Sigmoid colon (tissue), 7 donors: ENCODE results near the gene GNG11. TPM values are rescaled to one million over a fixed set of nuclear protein-coding genes. Genes with fewer than 3 reads are reported as not detected.

Source experiments
- DNase-seq: peaks from one replicate; pipeline ENCODE4 v3.0.0-alpha.2; 2019
- H3K27ac ChIP-seq, 4 donors: fragments of 200-600 bp; sonication (generic); one replicate each; pipeline ENCODE4 v1.5.1; 2016 to 2019; ENCODE audit warnings: mild to moderate bottlenecking in 1 of 4
- H3K27me3 ChIP-seq, 3 donors: fragments of 200-600 bp; sonication (generic); one replicate each; pipeline ENCODE4 v1.5.1; 2019; ENCODE audit warnings: mild to moderate bottlenecking in 1 of 3
- H3K36me3 ChIP-seq, 4 donors: fragments of 200-600 bp; sonication (generic); one replicate each; pipeline ENCODE4 v1.5.1; 2016 to 2019
- H3K4me1 ChIP-seq, 4 donors: fragments of 200-600 bp; sonication (generic); one replicate each; pipeline ENCODE4 v1.5.1; 2017 to 2019
- H3K4me3 ChIP-seq, 4 donors: fragments of 200-600 bp; sonication (generic); one replicate each; pipeline ENCODE4 v1.5.1; 2017 to 2019; ENCODE audit warnings: mild to moderate bottlenecking in 2 of 4, moderate library complexity in 1 of 4
- H3K9me3 ChIP-seq, 4 donors: fragments of 200-600 bp in 3 of 4; sonication (generic) in 3 of 4; one replicate each; pipeline versions ENCODE4 v1.5.1 to v1.6.1; 2013 to 2019
- EP300 ChIP-seq, 4 donors: sonication (generic); formaldehyde crosslinking; IDR thresholded peaks; one replicate each; pipeline ENCODE4 v1.6.1; 2017; ENCODE audit warnings: antibody characterized with exemption in 4 of 4
- POLR2A ChIP-seq, 2 donors: fragments of 450-650 bp; IDR thresholded peaks; one replicate each; pipeline ENCODE4 v1.6.1; 2016; ENCODE audit warnings: antibody characterized with exemption in 2 of 2, mild to moderate bottlenecking in 2 of 2, moderate library complexity in 2 of 2
- POLR2AphosphoS5 ChIP-seq, 4 donors: sonication (generic); formaldehyde crosslinking; IDR thresholded peaks; one replicate each; pipeline ENCODE4 v1.6.1; 2017; ENCODE audit warnings: antibody characterized with exemption in 4 of 4
- WGBS, 2 donors: extraction: QIAGEN DNeasy Blood & Tissue Kit; methylation state at CpG; one replicate each; pipeline ENCODE4 v1.1.7; 2013; 5-methylcytosine and 5-hydroxymethylcytosine counted together
- intact Hi-C: fragments of 100-400 bp; cut with DNase I; formaldehyde crosslinking; loops from one replicate; pipeline ENCODE4 v1.15.1; 2023
- polyA plus RNA-seq, 3 donors: library from polyadenylated mRNA; stranded (reverse); fragments of 200-250 nt; gene quantifications; one replicate each; pipeline ENCODE4 v1.2.3, GENCODE V29; 2013
- total RNA-seq, 4 donors: library from RNA; depleted of rRNA; stranded (reverse); fragments of >200 nt; gene quantifications; one replicate each; pipeline ENCODE4 v1.1.0, GENCODE V29; 2016
- TF ChIP-seq, protein P1 (sequence below), 4 experiments: fragments of 450-650 bp in 3 of 4; fragments of 200-600 bp in 1 of 4; IDR thresholded peaks; one replicate each; pipeline ENCODE4 v1.5.1; 2016 to 2019; ENCODE audit warnings: antibody characterized with exemption in 4 of 4, mild to moderate bottlenecking in 3 of 4, moderate library complexity in 2 of 4
- donor health status: healthy with polysubstance abuse.
- donor health status: Bipolar disorder and iron deficiency.
- donor health status: healthy.

Gene GNG11
- total and polyA plus RNA-seq, 7 donors = 8.1 to 34.2 (median 14.1) TPM

GRCh38 chr7:93937818-93938217, 16.3 kb downstream of the GNG11 start:
- intact Hi-C loops = no loop called here
- no peak for TF ChIP-seq EP300 (IDR thresholded peaks at IDR 0.05)
- no peak for TF ChIP-seq POLR2AphosphoS5 (IDR thresholded peaks at IDR 0.05)
- TF ChIP-seq, protein P1, sequence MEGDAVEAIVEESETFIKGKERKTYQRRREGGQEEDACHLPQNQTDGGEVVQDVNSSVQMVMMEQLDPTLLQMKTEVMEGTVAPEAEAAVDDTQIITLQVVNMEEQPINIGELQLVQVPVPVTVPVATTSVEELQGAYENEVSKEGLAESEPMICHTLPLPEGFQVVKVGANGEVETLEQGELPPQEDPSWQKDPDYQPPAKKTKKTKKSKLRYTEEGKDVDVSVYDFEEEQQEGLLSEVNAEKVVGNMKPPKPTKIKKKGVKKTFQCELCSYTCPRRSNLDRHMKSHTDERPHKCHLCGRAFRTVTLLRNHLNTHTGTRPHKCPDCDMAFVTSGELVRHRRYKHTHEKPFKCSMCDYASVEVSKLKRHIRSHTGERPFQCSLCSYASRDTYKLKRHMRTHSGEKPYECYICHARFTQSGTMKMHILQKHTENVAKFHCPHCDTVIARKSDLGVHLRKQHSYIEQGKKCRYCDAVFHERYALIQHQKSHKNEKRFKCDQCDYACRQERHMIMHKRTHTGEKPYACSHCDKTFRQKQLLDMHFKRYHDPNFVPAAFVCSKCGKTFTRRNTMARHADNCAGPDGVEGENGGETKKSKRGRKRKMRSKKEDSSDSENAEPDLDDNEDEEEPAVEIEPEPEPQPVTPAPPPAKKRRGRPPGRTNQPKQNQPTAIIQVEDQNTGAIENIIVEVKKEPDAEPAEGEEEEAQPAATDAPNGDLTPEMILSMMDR (IDR thresholded peaks at IDR 0.05) = no peak
- TF ChIP-seq POLR2A (IDR thresholded peaks at IDR 0.05) = no peak
- WGBS, 2 donors = 71 to 88% methylated on average over 1 of the region's 1 CpG
- H3K27ac ChIP-seq = no peak overlapping the region
- H3K27me3 ChIP-seq = no peaks in the 10 kb centered on the region
- H3K4me3 ChIP-seq = no peak overlapping the region
- H3K36me3 ChIP-seq = no peaks in the 10 kb centered on the region
- DNase-seq = no peak
- H3K9me3 ChIP-seq = no peaks in the 10 kb centered on the region
- H3K4me1 ChIP-seq = peaks cover 0 to 10% (median 0%) of the 10 kb centered on the region in 4 donors

- Histone ChIP-seq H3K36me3 (no peaks in the 10 kb centered on the region), H3K27me3 (no peaks in the 10 kb centered on the region), H3K9me3 (no peaks in the 10 kb centered on the region), H3K27ac (no peak overlapping the region), H3K4me1 (peaks cover 0 to 10% (median 0%) of the 10 kb centered on the region in 4 donors), H3K4me3 (no peak overlapping the region)
- intact Hi-C loops = no loop called here
- no peak for DNase-seq
- TF ChIP-seq, protein P1 (IDR thresholded peaks at IDR 0.05) = no peak
- TF ChIP-seq EP300 (IDR thresholded peaks at IDR 0.05) (no peak), POLR2A (IDR thresholded peaks at IDR 0.05) (no peak), POLR2AphosphoS5 (IDR thresholded peaks at IDR 0.05) (no peak)
Measured at GRCh38 chr7:93938293-93938692, 16.8 kb downstream of the GNG11 start.

- intact Hi-C loops = no loop called here
- TF ChIP-seq POLR2AphosphoS5 (IDR thresholded peaks at IDR 0.05) (no peak), POLR2A (IDR thresholded peaks at IDR 0.05) (no peak), EP300 (IDR thresholded peaks at IDR 0.05) (no peak)
- Histone ChIP-seq H3K4me3 (no peak overlapping the region), H3K27me3 (no peaks in the 10 kb centered on the region), H3K27ac (no peak overlapping the region), H3K36me3 (no peaks in the 10 kb centered on the region), H3K4me1 (no peaks in the 10 kb centered on the region), H3K9me3 (no peaks in the 10 kb centered on the region)
- WGBS, 2 donors = 73 to 82% methylated on average over 2 of the region's 2 CpGs
- no peak for DNase-seq
Measured at GRCh38 chr7:93941945-93942344, 20.4 kb downstream of the GNG11 start.

DNA sequence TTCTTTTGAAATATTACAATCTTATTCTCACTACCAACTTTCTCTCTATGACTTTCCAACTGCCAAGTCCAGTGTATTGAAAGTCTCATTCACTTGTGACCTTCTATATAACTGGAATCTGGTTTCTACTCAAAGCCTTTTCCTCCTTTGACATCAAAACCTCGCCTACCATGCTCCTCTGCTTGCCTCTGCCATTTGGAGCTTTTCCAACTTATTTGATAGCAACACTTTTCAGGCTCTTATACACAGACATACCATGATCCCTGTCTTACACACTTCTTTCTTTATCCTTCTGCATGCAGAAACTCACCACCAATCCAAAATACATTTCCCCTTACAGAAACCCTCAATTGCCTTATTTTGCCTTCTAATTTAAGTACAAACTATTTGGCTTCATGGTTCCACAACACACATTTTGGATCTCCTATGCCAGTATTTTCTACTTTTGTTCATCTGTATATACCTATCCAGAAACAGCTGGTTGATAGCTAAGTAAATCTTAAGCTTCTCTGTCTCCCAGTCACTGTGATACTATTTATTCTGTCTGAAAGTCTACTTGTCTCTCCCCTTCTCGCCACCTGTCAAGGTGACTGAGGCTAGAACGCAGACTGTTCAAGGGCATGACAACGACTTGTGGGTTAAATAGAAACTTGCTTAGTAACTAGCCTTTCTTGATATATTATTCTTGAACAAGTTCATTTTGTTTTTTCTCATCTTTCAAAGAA, 22.4 kb downstream of the GNG11 start:
- no peaks in the 10 kb centered on the region for H3K27me3 ChIP-seq
- H3K9me3 ChIP-seq = no peaks in the 10 kb centered on the region
- H3K36me3 ChIP-seq = no peaks in the 10 kb centered on the region
- no peak for TF ChIP-seq POLR2A (IDR thresholded peaks at IDR 0.05)
- no peak for TF ChIP-seq EP300 (IDR thresholded peaks at IDR 0.05)
- TF ChIP-seq, protein P1 (IDR thresholded peaks at IDR 0.05) = no peak
- no peak for TF ChIP-seq POLR2AphosphoS5 (IDR thresholded peaks at IDR 0.05)
- no peaks in the 10 kb centered on the region for H3K4me1 ChIP-seq
- no peak for DNase-seq
- H3K4me3 ChIP-seq = no peak overlapping the region
- WGBS, 2 donors = 46 to 58% methylated on average over 4 of the region's 4 CpGs
- intact Hi-C loops = no loop called here
- no peak overlapping the region for H3K27ac ChIP-seq

DNA sequence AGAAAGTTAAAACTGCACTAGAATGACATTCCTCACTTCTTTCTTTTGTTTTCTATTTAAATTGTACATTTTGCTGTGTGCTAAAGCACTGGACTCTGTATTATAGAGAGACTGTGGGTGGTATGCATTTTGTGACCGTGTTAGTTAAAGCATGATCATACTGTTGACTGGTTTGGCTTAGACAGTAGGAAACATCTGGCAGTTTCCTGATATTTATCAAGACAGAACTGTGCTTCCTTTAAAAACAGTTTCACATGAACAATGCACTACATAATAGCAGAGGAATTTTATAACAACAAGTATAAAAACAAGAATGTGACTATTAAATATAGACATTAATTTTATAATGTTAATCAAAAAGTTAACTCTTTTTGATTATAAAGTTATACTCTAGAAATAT, 23.1 kb downstream of the GNG11 start:
- WGBS, 2 donors = 24 to 58% methylated on average over 1 of the region's 1 CpG
- H3K4me1 ChIP-seq = no peaks in the 10 kb centered on the region

More for the DNA sequence above, 23.1 kb downstream of the GNG11 start:
- H3K4me3 ChIP-seq = no peak overlapping the region
- TF ChIP-seq EP300 (IDR thresholded peaks at IDR 0.05) = no peak
- TF ChIP-seq, protein P1 (IDR thresholded peaks at IDR 0.05) = no peak
- TF ChIP-seq POLR2A (IDR thresholded peaks at IDR 0.05) = no peak
- peak in 1 of 4 donors; percentile 9 for TF ChIP-seq POLR2AphosphoS5 (IDR thresholded peaks at IDR 0.05)
- no peaks in the 10 kb centered on the region for H3K36me3 ChIP-seq
- no peak overlapping the region for H3K27ac ChIP-seq
- intact Hi-C loops = no loop called here
- no peaks in the 10 kb centered on the region for H3K27me3 ChIP-seq
- H3K9me3 ChIP-seq = no peaks in the 10 kb centered on the region
- no peak for DNase-seq
